HUES64 (cell line): ENCODE results near the gene CHST8. TPM values are rescaled to one million over a fixed set of nuclear protein-coding genes. Genes with fewer than 3 reads are reported as not detected.

Experiments used
- H3K27ac ChIP-seq: 2 replicates; pipeline ENCODE4 v1.7.0; 2013; ENCODE audit warnings: low read depth, low read length, inconsistent platforms
- H3K27me3 ChIP-seq: 2 replicates; pipeline ENCODE4 v1.6.1; 2013; ENCODE audit warnings: mild to moderate bottlenecking, low read length; ENCODE audit not compliant: insufficient read depth
- H3K36me3 ChIP-seq: 2 replicates; pipeline ENCODE4 v1.6.1; 2013; ENCODE audit warnings: mild to moderate bottlenecking, low read length; ENCODE audit not compliant: insufficient read depth
- H3K4me1 ChIP-seq: 2 replicates; pipeline ENCODE4 v1.6.1; 2013; ENCODE audit warnings: mild to moderate bottlenecking, low read length, moderate library complexity; ENCODE audit not compliant: insufficient read depth
- H3K4me3 ChIP-seq: 2 replicates; pipeline ENCODE4 v1.5.1; 2013; ENCODE audit warnings: mild to moderate bottlenecking, low read length, moderate library complexity
- H3K9ac ChIP-seq: 2 replicates; pipeline ENCODE4 v1.6.1; 2013; ENCODE audit warnings: mild to moderate bottlenecking, low read depth, low read length
- H3K9me3 ChIP-seq: 2 replicates; pipeline ENCODE4 v1.6.1; 2013; ENCODE audit warnings: low read depth, low read length; ENCODE audit not compliant: insufficient read depth
- WGBS: fragments of 150-250, 120-280 bp; methylation state at CpG from one replicate; pipeline ENCODE4 v1.1.7; 2013; ENCODE audit warnings: missing lambda C conversion rate; 5-methylcytosine and 5-hydroxymethylcytosine counted together
- polyA plus RNA-seq, 2 experiments: library from polyadenylated mRNA; stranded (reverse); fragments of 50-300 nt; gene quantifications; one replicate each; pipeline ENCODE4 v1.2.3, GENCODE V29; 2013

The CHST8 gene
- polyA plus RNA-seq (2013, experiment 1 of 2): 5.7 TPM
- 7.7 TPM for polyA plus RNA-seq (2013, experiment 2 of 2)

- peaks cover 69% of the 10 kb centered on the region for H3K27me3 ChIP-seq
- H3K27ac ChIP-seq: no peak within 1 kb of the TSS
- H3K4me3 ChIP-seq: peak within 1 kb of the TSS; percentile 59
- peaks cover 7% of the 10 kb centered on the region for H3K4me1 ChIP-seq
- peak within 1 kb of the TSS; percentile 56; the same call in 1 of the 2 replicates for H3K9ac ChIP-seq
- WGBS: under 1% methylated on average over 96 of the region's 96 CpGs
- H3K36me3 ChIP-seq: no peaks in the 10 kb centered on the region
- H3K9me3 ChIP-seq: no peaks in the 10 kb centered on the region
Measured at GRCh38 chr19:33621811-33622504, at the start of gene CHST8. CHST8 (plus strand) TSS chr19:33621953; CDS start chr19:33689262, 67,309 bp downstream.

GRCh38 chr19:33572929-33573328 lies 48.8 kb upstream of the CHST8 start:
- WGBS: 44% methylated on average over 2 of the region's 2 CpGs
- Histone ChIP-seq H3K27ac (no peak overlapping the region), H3K9ac (no peak overlapping the region), H3K9me3 (peaks cover 14% of the 10 kb centered on the region), H3K4me1 (peaks cover 11% of the 10 kb centered on the region; the same call in 1 of the 2 replicates), H3K36me3 (no peaks in the 10 kb centered on the region), H3K27me3 (no peaks in the 10 kb centered on the region), H3K4me3 (no peak overlapping the region)

- 100% methylated on average over 1 of the region's 1 CpG for WGBS
- no peak overlapping the region for H3K9ac ChIP-seq
- peaks cover 14% of the 10 kb centered on the region for H3K9me3 ChIP-seq
- H3K27ac ChIP-seq: no peak overlapping the region
- H3K27me3 ChIP-seq: no peaks in the 10 kb centered on the region
- H3K36me3 ChIP-seq: no peaks in the 10 kb centered on the region
- H3K4me3 ChIP-seq: no peak overlapping the region
- peaks cover 7% of the 10 kb centered on the region; the same call in 1 of the 2 replicates for H3K4me1 ChIP-seq
Measured at GRCh38 chr19:33574824-33575223, 46.9 kb upstream of the CHST8 start.

- no peaks in the 10 kb centered on the region for H3K27me3 ChIP-seq
- H3K4me1 ChIP-seq: no peaks in the 10 kb centered on the region
- H3K9ac ChIP-seq: no peak overlapping the region
- H3K36me3 ChIP-seq: no peaks in the 10 kb centered on the region
- H3K4me3 ChIP-seq: no peak overlapping the region
- 91% methylated on average over 3 of the region's 3 CpGs for WGBS
- peaks cover 14% of the 10 kb centered on the region for H3K9me3 ChIP-seq
- H3K27ac ChIP-seq: no peak overlapping the region
Measured at GRCh38 chr19:33578697-33579096, 43.1 kb upstream of the CHST8 start.

- Histone ChIP-seq H3K36me3 (no peaks in the 10 kb centered on the region), H3K9me3 (peaks cover 2% of the 10 kb centered on the region; the same call in 1 of the 2 replicates), H3K27me3 (no peaks in the 10 kb centered on the region), H3K27ac (no peak overlapping the region), H3K4me3 (no peak overlapping the region), H3K4me1 (no peaks in the 10 kb centered on the region), H3K9ac (no peak overlapping the region)
- WGBS: 87% methylated on average over 10 of the region's 10 CpGs
Measured at GRCh38 chr19:33580026-33580644, 41.6 kb upstream of the CHST8 start.

- Histone ChIP-seq H3K27ac (no peak overlapping the region), H3K9me3 (no peaks in the 10 kb centered on the region), H3K36me3 (no peaks in the 10 kb centered on the region), H3K27me3 (no peaks in the 10 kb centered on the region), H3K9ac (no peak overlapping the region), H3K4me1 (no peaks in the 10 kb centered on the region), H3K4me3 (no peak overlapping the region)
- 88% methylated on average over 8 of the region's 8 CpGs for WGBS
Measured at GRCh38 chr19:33580645-33581037, 41.1 kb upstream of the CHST8 start.

- whole genome bisulfite sequencing: 77% methylated on average over 4 of the region's 4 CpGs
- Histone ChIP-seq H3K36me3 (no peaks in the 10 kb centered on the region), H3K4me3 (no peak overlapping the region)
Measured at GRCh38 chr19:33582914-33583313, 38.8 kb upstream of the CHST8 start.

GRCh38 chr19:33587150-33587549 lies 34.6 kb upstream of the CHST8 start:
- Histone ChIP-seq H3K27me3 (no peaks in the 10 kb centered on the region), H3K4me1 (no peaks in the 10 kb centered on the region), H3K4me3 (no peak overlapping the region), H3K9me3 (peaks cover 17% of the 10 kb centered on the region), H3K9ac (no peak overlapping the region), H3K27ac (no peak overlapping the region), H3K36me3 (no peaks in the 10 kb centered on the region)
- 80% methylated on average over 1 of the region's 2 CpGs for WGBS

More at GRCh38 chr19:33582914-33583313, 38.8 kb upstream of the CHST8 start:
- H3K9me3 ChIP-seq: peaks cover 13% of the 10 kb centered on the region
- H3K27me3 ChIP-seq: no peaks in the 10 kb centered on the region
- no peaks in the 10 kb centered on the region for H3K4me1 ChIP-seq
- H3K9ac ChIP-seq: no peak overlapping the region
- H3K27ac ChIP-seq: no peak overlapping the region

- Histone ChIP-seq H3K9me3 (peaks cover 17% of the 10 kb centered on the region), H3K27ac (no peak overlapping the region), H3K36me3 (no peaks in the 10 kb centered on the region), H3K4me3 (no peak overlapping the region), H3K9ac (no peak overlapping the region), H3K4me1 (no peaks in the 10 kb centered on the region), H3K27me3 (no peaks in the 10 kb centered on the region)
- no CpG with 5 or more reads among the region's 1 CpG for WGBS
Measured at GRCh38 chr19:33590224-33590623, 31.5 kb upstream of the CHST8 start.

GRCh38 chr19:33595783-33596182 lies 26.0 kb upstream of the CHST8 start:
- WGBS: no CpG with 5 or more reads among the region's 1 CpG
- Histone ChIP-seq H3K4me1 (no peaks in the 10 kb centered on the region), H3K9ac (no peak overlapping the region), H3K27ac (no peak overlapping the region), H3K27me3 (no peaks in the 10 kb centered on the region), H3K36me3 (no peaks in the 10 kb centered on the region), H3K9me3 (peaks cover 4% of the 10 kb centered on the region; the same call in 1 of the 2 replicates), H3K4me3 (no peak overlapping the region)

- H3K27ac ChIP-seq: no peak overlapping the region
- no peak overlapping the region for H3K9ac ChIP-seq
- peaks cover 16% of the 10 kb centered on the region for H3K9me3 ChIP-seq
- WGBS: 83% methylated on average over 2 of the region's 2 CpGs
- no peak overlapping the region for H3K4me3 ChIP-seq
- no peaks in the 10 kb centered on the region for H3K36me3 ChIP-seq
- peaks cover 8% of the 10 kb centered on the region; the same call in 1 of the 2 replicates for H3K4me1 ChIP-seq
- H3K27me3 ChIP-seq: no peaks in the 10 kb centered on the region
Measured at GRCh38 chr19:33601583-33601982, 20.2 kb upstream of the CHST8 start.
